ENCODE results near the gene ACOT9. TPM values are rescaled to one million over a fixed set of nuclear protein-coding genes. Genes with fewer than 3 reads are reported as not detected.
"Not testable (repeated sequence)": the region's sequence is repeated elsewhere in the genome, so short reads cannot be mapped to it uniquely, and the experiment has no call there.

Gene ACOT9
- total RNA-seq, 1 experiment from 2014 or later, result 44.5 TPM

- in situ Hi-C loops (cut with HindIII; ENCODE audit: low pct_unique_long_range_greater_than_20kb, low sequenced_read_pairs), result no loop called here
- no peak for ATAC-seq
- H3K4me1 ChIP-seq (ENCODE audit: control insufficient read depth, insufficient read depth, low read length), result no peaks in the 10 kb centered on the region
- no TSS peak for BruUV-seq (replicated peaks)
- no peak for DNase-seq (ENCODE audit: low read depth, low spot score)
- no peaks in the 10 kb centered on the region for H3K9me3 ChIP-seq (ENCODE audit: control insufficient read depth, insufficient read depth, low read depth, low read length)
- no peaks in the 10 kb centered on the region for H3K27me3 ChIP-seq (ENCODE audit: control insufficient read depth, insufficient read depth, low read length)
- H3K27ac ChIP-seq (ENCODE audit: low read length), result no peak overlapping the region
- no peak for TF ChIP-seq REST (IDR thresholded peaks at IDR 0.05; ENCODE audit: insufficient read depth in 1 of 2, low read depth in 2 of 2, low read length in 1 of 2)
- no peak for TF ChIP-seq POLR2AphosphoS5 (IDR thresholded peaks at IDR 0.05; ENCODE audit: low read depth, low read length)
- TF ChIP-seq CTCF (IDR thresholded peaks at IDR 0.05), result no peak
- TF ChIP-seq SIN3A (IDR thresholded peaks at IDR 0.05; ENCODE audit: borderline replicate concordance, insufficient read depth, low read depth, low read length), result no peak
- TF ChIP-seq TCF7L2 (IDR thresholded peaks at IDR 0.05; ENCODE audit: low read depth, low read length), result no peak
- CTCF ChIA-PET, result no interaction called here
- POLR2A ChIA-PET, result no interaction called here
- no peaks in the 10 kb centered on the region for H3K36me3 ChIP-seq (ENCODE audit: control insufficient read depth, insufficient read depth, low read length)
- no peak overlapping the region for H3K4me3 ChIP-seq (ENCODE audit: low read depth in 2 of 2, low read length in 2 of 2)
- intact Hi-C loops (cut with micrococcal nuclease; ENCODE audit: unreplicated experiment), result no loop called here
Observed at GRCh38 chrX:23692166-23692565, 50.9 kb downstream of the ACOT9 start.

- not testable (repeated sequence) for BruUV-seq (replicated peaks)
Observed at GRCh38 chrX:23676486-23676885, 66.6 kb downstream of the ACOT9 start.

GRCh38 chrX:23673108-23673507 is 70.0 kb downstream of the ACOT9 start:
- TF ChIP-seq SIN3A (IDR thresholded peaks at IDR 0.05; ENCODE audit: borderline replicate concordance, insufficient read depth, low read depth, low read length) (no peak), POLR2AphosphoS5 (IDR thresholded peaks at IDR 0.05; ENCODE audit: low read depth, low read length) (no peak), TCF7L2 (IDR thresholded peaks at IDR 0.05; ENCODE audit: low read depth, low read length) (no peak), REST (IDR thresholded peaks at IDR 0.05; ENCODE audit: insufficient read depth in 1 of 2, low read depth in 2 of 2, low read length in 1 of 2) (no peak), CTCF (IDR thresholded peaks at IDR 0.05) (no peak)
- no peak for ATAC-seq
- H3K27ac ChIP-seq (ENCODE audit: low read length), result no peak overlapping the region
- H3K36me3 ChIP-seq (ENCODE audit: control insufficient read depth, insufficient read depth, low read length), result peaks cover 13% of the 10 kb centered on the region; the same call in 1 of the 2 replicates
- DNase-seq (ENCODE audit: low read depth, low spot score), result no peak
- intact Hi-C loops (cut with micrococcal nuclease; ENCODE audit: unreplicated experiment) (no loop called here), in situ Hi-C loops (cut with HindIII; ENCODE audit: low pct_unique_long_range_greater_than_20kb, low sequenced_read_pairs) (no loop called here)
- no peaks in the 10 kb centered on the region for H3K9me3 ChIP-seq (ENCODE audit: control insufficient read depth, insufficient read depth, low read depth, low read length)
- no peaks in the 10 kb centered on the region for H3K27me3 ChIP-seq (ENCODE audit: control insufficient read depth, insufficient read depth, low read length)
- no TSS peak for BruUV-seq (replicated peaks)
- H3K4me3 ChIP-seq (ENCODE audit: low read depth in 2 of 2, low read length in 2 of 2), result no peak overlapping the region
- POLR2A ChIA-PET, result interaction anchor here (0.5 kb wide), 1 partner anchor 38 kb away, joined by 9 read pairs; no protein-coding TSS in a partner anchor
- no peaks in the 10 kb centered on the region for H3K4me1 ChIP-seq (ENCODE audit: control insufficient read depth, insufficient read depth, low read length)
- CTCF ChIA-PET, result no interaction called here

More at GRCh38 chrX:23676486-23676885, 66.6 kb downstream of the ACOT9 start:
- intact Hi-C loops (cut with micrococcal nuclease; ENCODE audit: unreplicated experiment); DNase-seq (ENCODE audit: low read depth, low spot score); in situ Hi-C loops (cut with HindIII; ENCODE audit: low pct_unique_long_range_greater_than_20kb, low sequenced_read_pairs); H3K9me3 ChIP-seq (ENCODE audit: control insufficient read depth, insufficient read depth, low read depth, low read length); H3K4me3 ChIP-seq (ENCODE audit: low read depth in 2 of 2, low read length in 2 of 2); POLR2A ChIA-PET; H3K4me1 ChIP-seq (ENCODE audit: control insufficient read depth, insufficient read depth, low read length); ATAC-seq; H3K27me3 ChIP-seq (ENCODE audit: control insufficient read depth, insufficient read depth, low read length); H3K27ac ChIP-seq (ENCODE audit: low read length): not testable (repeated sequence)
- H3K36me3 ChIP-seq (ENCODE audit: control insufficient read depth, insufficient read depth, low read length), result peaks cover 12% of the 10 kb centered on the region; the same call in 1 of the 2 replicates
- CTCF ChIA-PET, result interaction anchor here (0.7 kb wide), 1 partner anchor 226 kb away, joined by 3 read pairs; no protein-coding TSS in a partner anchor
